HEK293 (cell line): ENCODE measurements around the gene ZP4.

ENCODE experiments used
- CTCF ChIA-PET: fragments of 350-600 bp; formaldehyde crosslinking; extraction: SDS; loops from one replicate; lab custom pipeline; 2021; ENCODE audit warnings: antibody characterized with exemption; lab: Yijun Ruan, JAX
- POLR2A ChIA-PET: fragments of 300-600 bp; formaldehyde crosslinking; extraction: SDS; loops from one replicate; lab custom pipeline; 2020; ENCODE audit warnings: antibody characterized with exemption, inconsistent platforms; lab: Yijun Ruan, JAX
- H3K27ac ChIP-seq: fragments of 200-500 bp; sonication (Bioruptor generic); 2 replicates; pipeline ENCODE4 v1.5.1; 2014; ENCODE audit warnings: low read depth, low read length, control low read depth, inconsistent platforms; ENCODE audit errors: extremely low read depth
- H3K36me3 ChIP-seq, 2 experiments: fragments of 200-500 bp in 1 of 2; sonication (Bioruptor generic) in 1 of 2; 1 replicate in 1 of 2; 2 replicates in 1 of 2; pipeline ENCODE4 v1.5.1; 2014 to 2017; ENCODE audit warnings: inconsistent platforms in 2 of 2, low read length in 2 of 2; ENCODE audit not compliant: control insufficient read depth in 2 of 2, insufficient read depth in 1 of 2
- H3K4me1 ChIP-seq: fragments of 200-500 bp; sonication (Bioruptor generic); 2 replicates; pipeline ENCODE4 v1.5.1; 2014; ENCODE audit warnings: mild to moderate bottlenecking, low read length, inconsistent platforms; ENCODE audit not compliant: control insufficient read depth, insufficient read depth
- H3K4me3 ChIP-seq: 2 replicates; pipeline ENCODE4 v1.5.1; 2011; ENCODE audit warnings: low read depth, mild to moderate bottlenecking, control low read depth, low read length, moderate library complexity
- H3K9me3 ChIP-seq: fragments of 200-500 bp; sonication (Bioruptor generic); 2 replicates; pipeline ENCODE4 v1.5.1; 2014; ENCODE audit warnings: low read depth, low read length, inconsistent platforms; ENCODE audit not compliant: control insufficient read depth, insufficient read depth
- IKZF3 ChIP-seq: fragments of 450-650 bp; IDR thresholded peaks from 2 replicates; pipeline ENCODE4 v1.5.0; 2018; ENCODE audit warnings: missing biosample characterization, mild to moderate bottlenecking, missing genetic modification characterization, moderate library complexity
- KLF10 ChIP-seq: fragments of 450-650 bp; IDR thresholded peaks from 2 replicates; pipeline ENCODE4 v1.5.1; 2018; ENCODE audit warnings: missing biosample characterization, mild to moderate bottlenecking, missing genetic modification characterization
- OSR2 ChIP-seq: fragments of 450-650 bp; formaldehyde crosslinking; IDR thresholded peaks from 2 replicates; pipeline ENCODE4 v1.5.1; 2016; ENCODE audit warnings: missing biosample characterization, missing genetic modification characterization
- RBAK ChIP-seq: fragments of 450-650 bp; formaldehyde crosslinking; IDR thresholded peaks from 2 replicates; pipeline ENCODE4 v1.5.1; 2016; ENCODE audit warnings: missing biosample characterization, missing genetic modification characterization
- TRIM28 ChIP-seq: IDR thresholded peaks from 2 replicates; pipeline ENCODE4 v1.6.1; 2011; ENCODE audit warnings: low read length, control low read depth, borderline replicate concordance
- WT1 ChIP-seq: fragments of 450-650 bp; formaldehyde crosslinking; IDR thresholded peaks from 2 replicates; pipeline ENCODE4 v1.5.1; 2016; ENCODE audit warnings: missing biosample characterization, missing genetic modification characterization
- YY2 ChIP-seq: fragments of 450-650 bp; formaldehyde crosslinking; IDR thresholded peaks from 2 replicates; pipeline ENCODE4 v1.5.1; 2016; ENCODE audit warnings: missing biosample characterization, missing genetic modification characterization
- ZBTB21 ChIP-seq: fragments of 450-650 bp; formaldehyde crosslinking; IDR thresholded peaks from 2 replicates; pipeline ENCODE4 v1.5.1; 2017; ENCODE audit warnings: missing biosample characterization, missing genetic modification characterization
- ZNF112 ChIP-seq: fragments of 450-650 bp; formaldehyde crosslinking; IDR thresholded peaks from 2 replicates; pipeline ENCODE4 v1.5.0; 2017; ENCODE audit warnings: missing biosample characterization, missing genetic modification characterization
- ZNF155 ChIP-seq: fragments of 450-650 bp; formaldehyde crosslinking; IDR thresholded peaks from 2 replicates; pipeline ENCODE4 v1.5.1; 2016; ENCODE audit warnings: missing biosample characterization, missing genetic modification characterization
- ZNF16 ChIP-seq: fragments of 450-650 bp; formaldehyde crosslinking; IDR thresholded peaks from 2 replicates; pipeline ENCODE4 v1.5.1; 2016; ENCODE audit warnings: low read depth, missing biosample characterization, missing genetic modification characterization
- ZNF19 ChIP-seq: fragments of 450-650 bp; formaldehyde crosslinking; IDR thresholded peaks from 2 replicates; pipeline ENCODE4; 2016; ENCODE audit warnings: missing biosample characterization, missing genetic modification characterization, low read depth
- ZNF324 ChIP-seq: fragments of 450-650 bp; formaldehyde crosslinking; IDR thresholded peaks from 2 replicates; pipeline ENCODE4 v1.5.1; 2016; ENCODE audit warnings: missing biosample characterization, missing genetic modification characterization
- ZNF354C ChIP-seq: fragments of 450-650 bp; formaldehyde crosslinking; IDR thresholded peaks from 2 replicates; pipeline ENCODE4 v1.5.1; 2016; ENCODE audit warnings: missing biosample characterization, missing genetic modification characterization, low read depth, borderline replicate concordance
- ZNF433 ChIP-seq: fragments of 450-650 bp; formaldehyde crosslinking; IDR thresholded peaks from 2 replicates; pipeline ENCODE4 v1.5.1; 2016; ENCODE audit warnings: missing biosample characterization, missing genetic modification characterization, low read depth
- ZNF514 ChIP-seq: fragments of 450-650 bp; formaldehyde crosslinking; IDR thresholded peaks from 2 replicates; pipeline ENCODE4 v1.5.1; 2016; ENCODE audit warnings: missing biosample characterization, missing genetic modification characterization
- ZNF530 ChIP-seq: fragments of 450-650 bp; formaldehyde crosslinking; IDR thresholded peaks from 2 replicates; pipeline ENCODE4 v1.5.1; 2016; ENCODE audit warnings: low read depth, missing biosample characterization, missing genetic modification characterization
- ZNF544 ChIP-seq: fragments of 450-650 bp; formaldehyde crosslinking; IDR thresholded peaks from 2 replicates; pipeline ENCODE4 v1.5.0; 2017; ENCODE audit warnings: missing biosample characterization, missing genetic modification characterization
- ZNF585B ChIP-seq: fragments of 450-650 bp; formaldehyde crosslinking; IDR thresholded peaks from 2 replicates; pipeline ENCODE4 v1.5.1; 2016; ENCODE audit warnings: missing biosample characterization, missing genetic modification characterization
- ZNF654 ChIP-seq: fragments of 450-650 bp; formaldehyde crosslinking; IDR thresholded peaks from 2 replicates; pipeline ENCODE4 v1.5.1; 2016; ENCODE audit warnings: low read depth, missing biosample characterization, missing genetic modification characterization
- ZNF658 ChIP-seq: fragments of 450-650 bp; formaldehyde crosslinking; IDR thresholded peaks from 2 replicates; pipeline ENCODE4; 2016; ENCODE audit warnings: missing biosample characterization, missing genetic modification characterization
- ZNF776 ChIP-seq: fragments of 450-650 bp; formaldehyde crosslinking; IDR thresholded peaks from 2 replicates; pipeline ENCODE4 v1.5.0; 2017; ENCODE audit warnings: missing biosample characterization, missing genetic modification characterization, borderline replicate concordance
- TF ChIP-seq, protein P1 (sequence below): fragments of 450-650 bp; formaldehyde crosslinking; IDR thresholded peaks from 2 replicates; pipeline ENCODE4 v1.5.1; 2017; ENCODE audit warnings: missing biosample characterization, missing genetic modification characterization
- TF ChIP-seq, protein P2 (sequence below): fragments of 450-650 bp; IDR thresholded peaks from 2 replicates; pipeline ENCODE4 v1.5.1; 2018; ENCODE audit warnings: missing biosample characterization, missing genetic modification characterization
- TF ChIP-seq, protein P3 (sequence below): IDR thresholded peaks from 2 replicates; pipeline ENCODE4 v1.6.1; 2011; ENCODE audit warnings: mild to moderate bottlenecking, low read depth, low read length, borderline replicate concordance

ZP4 gene

DNA sequence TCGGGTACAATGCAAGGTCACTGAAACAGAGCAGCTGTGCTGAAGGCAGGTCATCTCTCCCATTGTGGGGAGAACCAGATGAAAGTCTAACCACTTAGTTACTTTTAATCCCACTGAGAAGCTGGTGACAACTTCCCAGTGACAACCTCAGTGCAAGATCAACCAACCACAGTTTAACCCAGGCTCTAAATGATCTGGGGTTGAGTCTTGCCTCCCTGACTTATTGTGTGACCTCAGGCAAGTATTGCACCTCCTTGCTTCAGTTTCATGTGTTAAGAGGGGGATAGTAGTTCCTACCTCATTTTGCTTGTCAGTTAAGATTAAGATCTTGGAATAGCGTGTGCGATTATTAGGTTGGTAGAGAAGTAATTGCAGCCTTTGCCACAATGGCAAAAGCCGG lies 3.2 kb downstream of the ZP4 start (continued):
- TF ChIP-seq, protein P1, sequence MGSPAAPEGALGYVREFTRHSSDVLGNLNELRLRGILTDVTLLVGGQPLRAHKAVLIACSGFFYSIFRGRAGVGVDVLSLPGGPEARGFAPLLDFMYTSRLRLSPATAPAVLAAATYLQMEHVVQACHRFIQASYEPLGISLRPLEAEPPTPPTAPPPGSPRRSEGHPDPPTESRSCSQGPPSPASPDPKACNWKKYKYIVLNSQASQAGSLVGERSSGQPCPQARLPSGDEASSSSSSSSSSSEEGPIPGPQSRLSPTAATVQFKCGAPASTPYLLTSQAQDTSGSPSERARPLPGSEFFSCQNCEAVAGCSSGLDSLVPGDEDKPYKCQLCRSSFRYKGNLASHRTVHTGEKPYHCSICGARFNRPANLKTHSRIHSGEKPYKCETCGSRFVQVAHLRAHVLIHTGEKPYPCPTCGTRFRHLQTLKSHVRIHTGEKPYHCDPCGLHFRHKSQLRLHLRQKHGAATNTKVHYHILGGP (tag by site-specific recombination), result no peak
- TF ChIP-seq RBAK (tag by site-specific recombination), result no peak
- no peak for TF ChIP-seq ZNF585B (tag by site-specific recombination)
- no peak for TF ChIP-seq ZNF654 (tag by site-specific recombination)
- TF ChIP-seq ZNF514 (tag by site-specific recombination), result no peak
- TF ChIP-seq ZNF544 (tag by site-specific recombination), result no peak
- TF ChIP-seq WT1, result no peak

DNA sequence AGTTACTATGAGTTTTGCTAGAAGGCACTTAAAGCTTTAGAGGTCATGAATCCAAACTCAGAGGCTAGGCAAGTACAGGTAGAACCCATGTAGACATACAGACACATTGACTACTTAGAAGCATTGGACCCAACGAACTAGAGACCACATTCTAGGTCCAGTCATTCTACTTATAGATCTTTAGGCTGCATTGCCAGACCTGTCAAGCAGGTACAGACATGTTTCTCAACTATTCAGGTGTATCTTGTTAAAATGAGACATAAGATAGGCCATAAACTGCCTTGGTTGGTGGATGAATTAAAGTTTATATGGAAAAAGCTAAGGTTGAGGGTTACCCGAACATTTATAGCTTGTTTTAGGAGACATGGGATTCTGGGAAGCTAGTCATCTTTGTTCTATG lies 6.5 kb downstream of the ZP4 start:
- POLR2A ChIA-PET, result no interaction called here
- Histone ChIP-seq H3K36me3 (no peaks in the 10 kb centered on the region), H3K27ac (no peak overlapping the region), H3K4me3 (no peak overlapping the region), H3K4me1 (no peaks in the 10 kb centered on the region), H3K9me3 (no peaks in the 10 kb centered on the region)
- CTCF ChIA-PET, result interaction anchor here (0.6 to 1.7 kb wide), 5 partner anchors 17 to 55 kb away, joined by 3 to 8 read pairs (median 4); no protein-coding TSS in a partner anchor
- TF ChIP-seq YY2 (tag by site-specific recombination), result no peak
- no peak for TF ChIP-seq ZBTB21 (tag by site-specific recombination)
- no peak for TF ChIP-seq ZNF433
- TF ChIP-seq, protein P2, sequence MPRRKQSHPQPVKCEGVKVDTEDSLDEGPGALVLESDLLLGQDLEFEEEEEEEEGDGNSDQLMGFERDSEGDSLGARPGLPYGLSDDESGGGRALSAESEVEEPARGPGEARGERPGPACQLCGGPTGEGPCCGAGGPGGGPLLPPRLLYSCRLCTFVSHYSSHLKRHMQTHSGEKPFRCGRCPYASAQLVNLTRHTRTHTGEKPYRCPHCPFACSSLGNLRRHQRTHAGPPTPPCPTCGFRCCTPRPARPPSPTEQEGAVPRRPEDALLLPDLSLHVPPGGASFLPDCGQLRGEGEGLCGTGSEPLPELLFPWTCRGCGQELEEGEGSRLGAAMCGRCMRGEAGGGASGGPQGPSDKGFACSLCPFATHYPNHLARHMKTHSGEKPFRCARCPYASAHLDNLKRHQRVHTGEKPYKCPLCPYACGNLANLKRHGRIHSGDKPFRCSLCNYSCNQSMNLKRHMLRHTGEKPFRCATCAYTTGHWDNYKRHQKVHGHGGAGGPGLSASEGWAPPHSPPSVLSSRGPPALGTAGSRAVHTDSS, result no peak
- no peak for TF ChIP-seq ZNF776 (tag by site-specific recombination)
- no peak for TF ChIP-seq TRIM28
- TF ChIP-seq ZNF658 (tag by site-specific recombination), result no peak
- no peak for TF ChIP-seq ZNF19 (tag by site-specific recombination)
- TF ChIP-seq ZNF354C, result no peak
- no peak for TF ChIP-seq KLF10
- no peak for TF ChIP-seq ZNF155
- TF ChIP-seq ZNF16, result no peak
- no peak for TF ChIP-seq ZNF112 (tag by site-specific recombination)
- TF ChIP-seq, protein P3, sequence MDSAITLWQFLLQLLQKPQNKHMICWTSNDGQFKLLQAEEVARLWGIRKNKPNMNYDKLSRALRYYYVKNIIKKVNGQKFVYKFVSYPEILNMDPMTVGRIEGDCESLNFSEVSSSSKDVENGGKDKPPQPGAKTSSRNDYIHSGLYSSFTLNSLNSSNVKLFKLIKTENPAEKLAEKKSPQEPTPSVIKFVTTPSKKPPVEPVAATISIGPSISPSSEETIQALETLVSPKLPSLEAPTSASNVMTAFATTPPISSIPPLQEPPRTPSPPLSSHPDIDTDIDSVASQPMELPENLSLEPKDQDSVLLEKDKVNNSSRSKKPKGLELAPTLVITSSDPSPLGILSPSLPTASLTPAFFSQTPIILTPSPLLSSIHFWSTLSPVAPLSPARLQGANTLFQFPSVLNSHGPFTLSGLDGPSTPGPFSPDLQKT, result no peak
- no peak for TF ChIP-seq ZNF324
- TF ChIP-seq ZNF530 (tag by site-specific recombination), result no peak
- TF ChIP-seq OSR2 (tag by site-specific recombination), result no peak
- TF ChIP-seq IKZF3 (tag by site-specific recombination), result no peak
